ENCODE data around the gene NCAM2. TPM values are rescaled to one million over a fixed set of nuclear protein-coding genes. Genes with fewer than 3 reads are reported as not detected.

NCAM2 gene
- total and polyA plus RNA-seq, 2 of the 8 experiments (the other 6 are each of a cell fraction or from before 2014, with no cell fraction given): 0.14 to 1.1 TPM

DNA sequence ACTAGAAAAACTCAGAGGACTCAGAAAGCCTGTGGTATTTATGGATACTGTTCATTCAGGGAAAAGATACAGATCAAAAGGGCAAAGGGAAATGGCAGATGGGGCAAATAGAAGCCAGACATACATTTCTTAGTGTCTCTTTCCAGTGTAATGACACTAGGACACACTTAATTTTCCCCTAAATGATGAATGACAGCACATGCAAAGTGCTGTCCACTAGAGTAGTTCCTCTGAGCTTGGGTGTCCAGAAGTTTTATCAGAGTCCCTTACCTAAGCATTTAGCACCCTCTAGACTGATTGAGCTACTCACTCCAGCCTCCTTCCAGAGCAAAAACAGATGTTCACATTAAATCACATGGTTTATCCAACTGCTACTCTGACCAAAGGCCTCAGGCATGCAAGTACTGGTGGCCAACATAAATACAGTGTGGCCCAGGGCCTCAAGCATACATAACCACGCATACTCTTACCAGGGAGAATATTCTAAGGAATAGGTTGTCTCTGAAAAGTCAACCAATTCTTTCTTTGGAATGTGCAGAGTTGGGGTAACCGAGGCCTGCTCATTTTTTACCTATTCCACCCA lies 166.9 kb downstream of the NCAM2 start:
- WGBS, 2 experiments (ENCODE audit: extremely low coverage in 1 of 2, insufficient coverage in 1 of 2, insufficient read length in 1 of 2, insufficient replicate concordance in 2 of 2, low coverage in 1 of 2, low lambda C conversion rate in 2 of 2, missing lambda C conversion rate in 1 of 2): 85% methylated on average over 2 of the region's 2 CpGs; no CpG with 5 or more reads in 1 of the 2 experiments
- POLR2A ChIA-PET (ENCODE audit: partially characterized antibody): no interaction called here
- no peak overlapping the region for H2BK120ac ChIP-seq (replicated peaks; ENCODE audit: low read depth, low read length)
- TF ChIP-seq RFX5 (IDR thresholded peaks at IDR 0.05; ENCODE audit: borderline replicate concordance, low read depth, low read length) (no peak), HDAC2 (IDR thresholded peaks at IDR 0.05; ENCODE audit: borderline replicate concordance in 1 of 2, low read depth in 2 of 2, low read length in 2 of 2) (no peak), CHD1 (IDR thresholded peaks at IDR 0.05; ENCODE audit: low read depth, low read length) (no peak), GABPA (IDR thresholded peaks at IDR 0.05; ENCODE audit: borderline replicate concordance, insufficient read depth, low read length) (no peak), POLR2A (IDR thresholded peaks at IDR 0.05; ENCODE audit: control extremely low read depth in 1 of 2, low read depth in 2 of 2, low read length in 2 of 2) (no peak), CBX8 (IDR thresholded peaks at IDR 0.05; ENCODE audit: borderline replicate concordance, low read depth, low read length) (no peak), HDAC6 (IDR thresholded peaks at IDR 0.05; ENCODE audit: low read depth, low read length) (no peak), EZH2 (IDR thresholded peaks at IDR 0.05; ENCODE audit: low read depth, low read length, severe bottlenecking) (no peak), CBX5 (IDR thresholded peaks at IDR 0.05; ENCODE audit: low read depth, low read length) (no peak), CHD2 (IDR thresholded peaks at IDR 0.05; ENCODE audit: low read length) (no peak)
- TF ChIP-seq, protein P1, sequence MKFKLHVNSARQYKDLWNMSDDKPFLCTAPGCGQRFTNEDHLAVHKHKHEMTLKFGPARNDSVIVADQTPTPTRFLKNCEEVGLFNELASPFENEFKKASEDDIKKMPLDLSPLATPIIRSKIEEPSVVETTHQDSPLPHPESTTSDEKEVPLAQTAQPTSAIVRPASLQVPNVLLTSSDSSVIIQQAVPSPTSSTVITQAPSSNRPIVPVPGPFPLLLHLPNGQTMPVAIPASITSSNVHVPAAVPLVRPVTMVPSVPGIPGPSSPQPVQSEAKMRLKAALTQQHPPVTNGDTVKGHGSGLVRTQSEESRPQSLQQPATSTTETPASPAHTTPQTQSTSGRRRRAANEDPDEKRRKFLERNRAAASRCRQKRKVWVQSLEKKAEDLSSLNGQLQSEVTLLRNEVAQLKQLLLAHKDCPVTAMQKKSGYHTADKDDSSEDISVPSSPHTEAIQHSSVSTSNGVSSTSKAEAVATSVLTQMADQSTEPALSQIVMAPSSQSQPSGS (IDR thresholded peaks at IDR 0.05; ENCODE audit: low read length): no peak

More for the DNA sequence above, 166.9 kb downstream of the NCAM2 start:
- no peak overlapping the region for H2BK20ac ChIP-seq (ENCODE audit: low read length)
- no peaks in the 10 kb centered on the region for H3K27me3 ChIP-seq (replicated peaks in 1 of 4; ENCODE audit: control insufficient read depth in 3 of 4, extremely low read depth in 1 of 4, insufficient read depth in 3 of 4, low read length in 3 of 4)
- no peak overlapping the region for H4K5ac ChIP-seq (ENCODE audit: insufficient read length, low read depth, low read length)
- no peak overlapping the region for H3K9ac ChIP-seq (replicated peaks in 1 of 4; ENCODE audit: extremely low read depth in 1 of 4, low read depth in 3 of 4, low read length in 3 of 4)
- FAIRE-seq (no peak), DNase-seq (ENCODE audit: low read depth in 1 of 2, low spot score in 2 of 2) (no peak)
- H3K9me3 ChIP-seq (ENCODE audit: insufficient read depth in 2 of 2, low read depth in 1 of 2, low read length in 1 of 2): no peaks in the 10 kb centered on the region
- no peaks in the 10 kb centered on the region for H3K79me1 ChIP-seq (ENCODE audit: low read depth, low read length)
- CTCF ChIA-PET (ENCODE audit: partially characterized antibody): interaction anchor here (1.2 to 1.5 kb wide), 3 partner anchors 14 to 757 kb away, joined by 3 to 4 read pairs (median 4); no protein-coding TSS in a partner anchor
- no peak overlapping the region for H4K91ac ChIP-seq (replicated peaks; ENCODE audit: insufficient read length, low read length)
- no peak overlapping the region for H2BK12ac ChIP-seq (ENCODE audit: low read depth, low read length)
- no peaks in the 10 kb centered on the region for H3K23me2 ChIP-seq (ENCODE audit: low read depth, low read length)
- no peaks in the 10 kb centered on the region for H3K4me1 ChIP-seq (replicated peaks in 1 of 4; ENCODE audit: control insufficient read depth in 3 of 4, insufficient read depth in 4 of 4, low read length in 3 of 4)
- no peaks in the 10 kb centered on the region for H4K20me1 ChIP-seq (replicated peaks in 1 of 2; ENCODE audit: control insufficient read depth in 1 of 2, insufficient read depth in 2 of 2, low read length in 2 of 2)
- no peak overlapping the region for H3K23ac ChIP-seq (ENCODE audit: insufficient read length)
- H3K56ac ChIP-seq (replicated peaks; ENCODE audit: insufficient read length, low read depth, low read length): no peak overlapping the region
- no peak overlapping the region for H3K27ac ChIP-seq (ENCODE audit: low read depth, low read length)
- H2AFZ ChIP-seq (ENCODE audit: low read length): no peak overlapping the region
- no peak overlapping the region for H3K4ac ChIP-seq (replicated peaks; ENCODE audit: insufficient read length, low read depth, low read length)
- H2AK5ac ChIP-seq (ENCODE audit: low read depth, low read length): no peak overlapping the region
- no peak overlapping the region for H2BK5ac ChIP-seq (ENCODE audit: low read depth, low read length)
- no peaks in the 10 kb centered on the region for H3K36me3 ChIP-seq (ENCODE audit: control insufficient read depth in 2 of 4, insufficient read depth in 4 of 4, low read length in 3 of 4)
- no peak overlapping the region for H2BK15ac ChIP-seq (ENCODE audit: low read length)
- no peak overlapping the region for H3K4me2 ChIP-seq (ENCODE audit: insufficient read depth in 1 of 2, low read depth in 2 of 2, low read length in 2 of 2)
- no peaks in the 10 kb centered on the region for H3K79me2 ChIP-seq (ENCODE audit: control insufficient read depth in 1 of 2, insufficient read depth in 2 of 2, low read length in 2 of 2)
- no peak overlapping the region for H3K4me3 ChIP-seq (ENCODE audit: extremely low read depth in 1 of 4, insufficient read depth in 2 of 4, low read depth in 3 of 4, low read length in 4 of 4)
- no peak overlapping the region for H4K8ac ChIP-seq (ENCODE audit: extremely low read depth, insufficient read depth, low read length)
- no peak overlapping the region for H3K14ac ChIP-seq (ENCODE audit: insufficient read length)
- H3K18ac ChIP-seq (ENCODE audit: extremely low read depth, low read length): no peak overlapping the region
